Vagina (tissue), 2 donors: ENCODE results near the gene TEKT1.

Experiments used
- CTCF ChIP-seq, 3 experiments: fragments of 450-650 bp in 2 of 3; fragments of 200-600 bp in 1 of 3; sonication (generic) in 1 of 3; IDR thresholded peaks; one replicate each; pipeline ENCODE4 v1.5.1; 2017 to 2019; ENCODE audit warnings: antibody characterized with exemption in 3 of 3, mild to moderate bottlenecking in 2 of 3, moderate library complexity in 2 of 3
- POLR2A ChIP-seq, 2 donors: fragments of 450-650 bp; IDR thresholded peaks; one replicate each; pipeline ENCODE4 v1.6.1; 2017; ENCODE audit warnings: antibody characterized with exemption in 2 of 2, mild to moderate bottlenecking in 2 of 2, moderate library complexity in 2 of 2
- POLR2AphosphoS5 ChIP-seq, 2 donors: sonication (generic); formaldehyde crosslinking; IDR thresholded peaks; one replicate each; pipeline ENCODE4 v1.9.0; 2017; ENCODE audit warnings: antibody characterized with exemption in 2 of 2, mild to moderate bottlenecking in 2 of 2, low read depth in 1 of 2; ENCODE audit not compliant: insufficient read depth in 1 of 2

GRCh38 chr17:6775871-6776405, 55.6 kb downstream of the TEKT1 start, which contains the start of gene FBXO39:
- no peak for TF ChIP-seq CTCF (IDR thresholded peaks at IDR 0.05)
- TF ChIP-seq POLR2A (IDR thresholded peaks at IDR 0.05): no peak
- no peak for TF ChIP-seq POLR2AphosphoS5 (IDR thresholded peaks at IDR 0.05; ENCODE audit: insufficient read depth in 1 of 2, low read depth in 1 of 2)
